ENCODE data around the gene CERK.

- TF ChIP-seq CTCF (IDR thresholded peaks at IDR 0.05): no peak
- no peak for TF ChIP-seq POLR2A (IDR thresholded peaks at IDR 0.05)
Measured at GRCh38 chr22:46738647-46739093, 618 bp upstream of the CERK start.

Data from esophagus squamous epithelium (tissue), 4 donors.